HAP-1 (cell line): ENCODE data around the gene GAPVD1.
"Not testable (repeated sequence)": the region's sequence is repeated elsewhere in the genome, so short reads cannot be mapped to it uniquely, and the experiment has no call there.

ENCODE experiments used
- DNase-seq, 2 experiments: peaks; one replicate each; pipeline ENCODE4 v3.0.0-alpha.2; 2016 to 2020; ENCODE audit warnings: low spot score in 2 of 2
- H3K27me3 ChIP-seq: fragments of 250-450 bp; sonication (Bioruptor Pico); 2 replicates; pipeline ENCODE4 v1.5.1; 2020; ENCODE audit warnings: low read depth, mild to moderate bottlenecking, moderate library complexity
- H3K36me3 ChIP-seq: fragments of 250-450 bp; sonication (Bioruptor Pico); replicated peaks from 2 replicates; pipeline ENCODE4 v1.5.1; 2020; ENCODE audit warnings: mild to moderate bottlenecking
- H3K4me1 ChIP-seq: fragments of 250-450 bp; sonication (Bioruptor Pico); 2 replicates; pipeline ENCODE4 v1.5.1; 2020; ENCODE audit warnings: mild to moderate bottlenecking
- H3K4me3 ChIP-seq: fragments of 250-450 bp; sonication (Bioruptor Pico); 2 replicates; pipeline ENCODE4 v1.5.1; 2020; ENCODE audit warnings: mild to moderate bottlenecking, moderate library complexity
- H3K9me3 ChIP-seq: fragments of 250-450 bp; sonication (Bioruptor Pico); 2 replicates; pipeline ENCODE4 v1.5.1; 2020; ENCODE audit warnings: mild to moderate bottlenecking, moderate library complexity
- in situ Hi-C: fragments of 300-500 bp; cut with MboI; formaldehyde crosslinking; loops from 3 replicates; pipeline ENCODE4 v1.14.3; 2020; ENCODE audit warnings: low sequenced_read_pairs, inconsistent platforms, mixed read lengths

The GAPVD1 gene

DNA sequence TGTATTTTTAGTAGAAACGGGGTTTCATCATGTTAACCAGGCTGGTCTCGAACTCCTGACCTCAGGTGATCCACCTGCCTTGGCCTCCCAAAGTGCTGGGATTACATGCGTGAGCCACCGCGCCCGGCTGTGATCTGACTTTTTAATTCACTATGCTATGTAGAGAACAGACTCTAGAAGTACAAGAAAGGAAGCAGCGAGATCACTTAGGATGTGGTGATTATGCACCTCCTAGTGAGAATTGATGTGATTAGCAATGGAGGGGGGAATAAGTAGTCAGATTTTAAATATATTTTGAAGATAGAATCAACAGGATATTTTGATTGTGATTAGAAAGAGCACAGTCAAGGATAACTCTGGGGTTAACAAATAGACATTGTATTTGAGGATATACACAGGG lies 36.3 kb downstream of the GAPVD1 start:
- H3K4me1 ChIP-seq: no peaks in the 10 kb centered on the region
- no peak for DNase-seq
- no peak overlapping the region for H3K4me3 ChIP-seq
- H3K27me3 ChIP-seq: no peaks in the 10 kb centered on the region
- no peaks in the 10 kb centered on the region for H3K9me3 ChIP-seq
- in situ Hi-C loops: no loop called here
- peaks cover 19% of the 10 kb centered on the region for H3K36me3 ChIP-seq

DNA sequence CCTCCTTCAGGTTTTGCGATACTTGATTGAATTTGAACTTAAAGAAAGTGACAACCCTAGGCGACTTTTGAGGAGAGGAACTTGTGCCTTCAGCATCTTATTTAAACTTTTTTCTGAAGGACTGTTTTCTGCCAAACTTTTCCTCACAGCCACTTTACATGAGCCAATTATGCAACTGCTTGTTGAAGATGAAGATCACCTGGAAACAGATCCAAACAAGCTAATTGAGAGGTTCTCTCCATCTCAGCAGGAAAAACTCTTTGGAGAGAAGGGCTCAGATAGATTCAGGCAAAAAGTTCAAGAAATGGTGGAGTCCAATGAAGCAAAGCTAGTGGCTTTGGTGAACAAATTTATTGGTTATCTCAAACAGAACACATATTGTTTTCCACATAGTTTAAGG lies 40.6 kb downstream of the GAPVD1 start:
- H3K36me3 ChIP-seq: peaks cover 30% of the 10 kb centered on the region
- in situ Hi-C loops: no loop called here

DNA sequence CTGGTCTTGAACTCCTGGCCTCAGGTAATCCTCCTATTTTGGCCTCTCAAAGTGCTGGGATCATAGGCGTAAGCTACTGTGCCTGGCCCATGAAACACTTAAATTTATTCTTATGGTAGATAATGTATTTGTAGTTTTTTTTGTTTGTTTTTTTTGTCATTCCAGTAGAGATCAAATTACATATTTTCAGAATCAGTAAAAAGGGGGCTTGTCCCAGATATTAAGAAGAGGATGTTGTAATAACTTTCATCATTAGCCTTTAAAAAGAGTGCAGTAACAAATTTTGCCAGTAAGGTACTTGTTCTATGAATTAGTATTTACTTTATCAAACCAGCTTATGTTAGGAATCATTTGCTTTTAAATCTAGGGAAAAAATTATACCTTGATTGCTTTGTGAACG lies 42.6 kb downstream of the GAPVD1 start:
- Histone ChIP-seq H3K9me3 (no peaks in the 10 kb centered on the region), H3K36me3 (peaks cover 38% of the 10 kb centered on the region), H3K27me3 (no peaks in the 10 kb centered on the region), H3K4me3 (no peak overlapping the region), H3K4me1 (no peaks in the 10 kb centered on the region)
- DNase-seq: no peak
- in situ Hi-C loops: no loop called here

More for the DNA sequence above, 40.6 kb downstream of the GAPVD1 start:
- no peaks in the 10 kb centered on the region for H3K9me3 ChIP-seq
- DNase-seq: no peak
- no peaks in the 10 kb centered on the region for H3K4me1 ChIP-seq
- no peaks in the 10 kb centered on the region for H3K27me3 ChIP-seq
- H3K4me3 ChIP-seq: no peak overlapping the region

DNA sequence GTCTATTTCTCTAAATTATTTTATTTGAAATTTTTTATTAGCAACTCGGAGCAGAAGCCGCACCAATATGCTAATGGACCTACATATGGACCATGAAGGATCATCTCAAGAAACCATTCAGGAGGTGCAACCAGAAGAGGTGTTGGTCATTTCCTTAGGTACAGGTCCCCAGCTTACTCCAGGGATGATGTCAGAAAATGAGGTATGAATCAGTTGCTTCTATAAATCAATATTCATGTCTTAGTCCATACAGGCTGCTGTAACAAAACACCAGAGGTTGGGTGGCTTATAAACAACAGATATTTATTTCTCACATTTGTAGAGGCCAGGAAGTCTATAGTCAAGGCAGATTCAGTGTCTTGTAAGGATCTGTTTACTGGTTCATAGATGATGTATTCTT lies 50.8 kb downstream of the GAPVD1 start:
- no peaks in the 10 kb centered on the region for H3K4me1 ChIP-seq
- no peak overlapping the region for H3K4me3 ChIP-seq
- H3K27me3 ChIP-seq: no peaks in the 10 kb centered on the region
- in situ Hi-C loops: no loop called here
- peaks cover 3% of the 10 kb centered on the region for H3K9me3 ChIP-seq
- no peak for DNase-seq
- peaks cover 59% of the 10 kb centered on the region for H3K36me3 ChIP-seq

DNA sequence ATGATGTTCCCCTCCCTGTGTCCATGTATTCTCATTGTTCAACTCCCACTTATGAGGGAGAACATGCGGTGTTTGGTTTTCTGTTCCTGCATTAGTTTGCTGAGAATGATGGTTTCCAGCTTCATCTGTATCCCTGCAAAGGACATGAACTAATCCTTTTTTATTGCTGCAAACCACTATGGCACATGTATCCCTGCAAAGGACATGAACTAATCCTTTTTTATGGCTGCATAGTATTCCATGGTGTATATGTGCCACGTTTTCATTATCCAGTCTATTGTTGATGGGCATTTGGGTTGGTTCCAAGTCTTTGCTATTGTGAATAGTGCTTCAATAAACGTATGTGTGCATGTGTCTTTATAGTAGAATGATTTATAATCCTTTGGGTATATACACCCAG lies 54.7 kb downstream of the GAPVD1 start:
- H3K4me1 ChIP-seq, H3K27me3 ChIP-seq, H3K9me3 ChIP-seq, in situ Hi-C loops, H3K4me3 ChIP-seq, DNase-seq: not testable (repeated sequence)
- peaks cover 61% of the 10 kb centered on the region for H3K36me3 ChIP-seq

DNA sequence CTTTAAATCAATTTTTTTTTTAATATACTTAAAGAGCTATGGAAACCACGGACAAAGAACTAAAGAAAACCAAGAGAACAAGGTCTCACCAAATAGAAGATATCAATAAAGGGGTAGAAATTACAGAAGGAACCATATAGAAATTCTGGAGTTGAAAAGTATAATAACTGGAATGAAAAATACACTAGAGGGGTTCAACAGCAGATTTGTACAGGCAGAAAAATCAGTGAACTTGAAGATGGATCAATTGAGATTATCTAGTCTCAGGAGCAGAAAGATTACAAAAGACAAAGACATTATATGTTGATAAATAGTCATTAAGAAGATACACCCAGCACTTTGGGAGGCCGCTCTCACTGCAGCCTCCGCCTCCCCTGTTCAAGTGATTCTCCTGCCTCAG lies 56.1 kb downstream of the GAPVD1 start:
- Histone ChIP-seq H3K27me3 (no peaks in the 10 kb centered on the region), H3K9me3 (peaks cover 5% of the 10 kb centered on the region), H3K4me1 (no peaks in the 10 kb centered on the region), H3K36me3 (peaks cover 59% of the 10 kb centered on the region), H3K4me3 (no peak overlapping the region)
- DNase-seq: no peak
- in situ Hi-C loops: no loop called here

DNA sequence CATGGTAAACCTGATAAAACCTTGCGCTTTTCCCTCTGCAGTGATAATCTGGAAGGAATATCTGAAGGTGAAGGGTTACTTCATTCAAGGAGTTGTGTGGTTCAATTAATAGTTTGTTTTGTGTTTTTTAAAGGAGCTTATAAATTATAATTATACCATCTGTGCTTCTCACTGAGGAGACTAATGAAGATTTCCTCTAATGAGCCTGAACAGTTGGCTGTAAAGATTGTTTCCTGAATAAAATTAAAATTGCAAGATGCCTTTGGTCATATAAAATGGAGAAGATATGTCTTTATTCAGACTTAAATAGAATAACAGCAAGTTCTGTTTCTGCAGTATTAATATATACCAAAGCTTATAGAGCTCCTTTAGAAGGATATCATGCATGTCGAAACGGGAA lies 59.9 kb downstream of the GAPVD1 start:
- no peaks in the 10 kb centered on the region for H3K4me1 ChIP-seq
- peaks cover 2% of the 10 kb centered on the region; the same call in 1 of the 2 replicates for H3K9me3 ChIP-seq
- H3K4me3 ChIP-seq: no peak overlapping the region
- no peaks in the 10 kb centered on the region for H3K27me3 ChIP-seq
- peaks cover 41% of the 10 kb centered on the region for H3K36me3 ChIP-seq
- no peak for DNase-seq
- in situ Hi-C loops: no loop called here

DNA sequence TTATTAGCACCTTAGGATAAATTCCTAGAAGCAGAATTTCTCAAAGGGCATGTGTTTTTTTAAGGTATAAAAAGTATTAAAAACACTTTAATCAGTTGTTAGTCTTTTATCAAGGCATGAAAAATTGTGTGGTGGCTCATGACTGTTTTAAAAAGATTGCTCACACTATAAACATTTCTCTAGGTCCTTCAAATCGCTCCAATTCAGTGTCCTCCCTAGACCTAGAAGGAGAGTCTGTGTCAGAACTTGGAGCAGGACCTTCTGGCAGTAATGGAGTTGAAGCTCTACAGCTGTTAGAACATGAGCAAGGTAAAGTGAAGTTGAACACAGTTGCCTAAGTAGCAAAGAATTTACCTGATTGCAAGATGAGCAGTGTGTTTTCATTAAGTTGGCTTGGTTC lies 62.0 kb downstream of the GAPVD1 start:
- H3K9me3 ChIP-seq: no peaks in the 10 kb centered on the region
- no peak for DNase-seq
- no peaks in the 10 kb centered on the region for H3K4me1 ChIP-seq
- in situ Hi-C loops: no loop called here
- no peak overlapping the region for H3K4me3 ChIP-seq
- H3K27me3 ChIP-seq: no peaks in the 10 kb centered on the region
- H3K36me3 ChIP-seq: peaks cover 26% of the 10 kb centered on the region

DNA sequence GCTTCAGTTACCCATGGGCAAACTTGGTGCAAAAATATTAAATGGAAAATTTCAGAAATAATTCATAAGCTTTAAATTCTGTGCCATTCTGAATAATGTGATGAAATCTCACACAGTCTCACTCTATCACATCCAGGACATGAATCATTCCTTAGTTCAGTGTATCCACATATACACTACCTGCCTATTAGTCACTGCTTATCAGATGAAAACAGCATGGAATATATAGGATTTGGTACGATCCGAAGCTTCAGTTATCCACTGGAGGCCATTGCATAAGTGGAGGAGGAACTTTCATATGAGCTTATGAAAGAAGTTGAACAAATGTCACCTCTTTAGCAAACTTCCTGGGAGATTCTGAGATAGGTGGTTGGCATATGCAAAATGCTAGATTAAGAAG lies 64.2 kb downstream of the GAPVD1 start:
- no peaks in the 10 kb centered on the region for H3K27me3 ChIP-seq
- H3K4me3 ChIP-seq: no peak overlapping the region
- no peak for DNase-seq
- H3K9me3 ChIP-seq: no peaks in the 10 kb centered on the region
- H3K4me1 ChIP-seq: no peaks in the 10 kb centered on the region
- in situ Hi-C loops: no loop called here
- peaks cover 31% of the 10 kb centered on the region for H3K36me3 ChIP-seq

DNA sequence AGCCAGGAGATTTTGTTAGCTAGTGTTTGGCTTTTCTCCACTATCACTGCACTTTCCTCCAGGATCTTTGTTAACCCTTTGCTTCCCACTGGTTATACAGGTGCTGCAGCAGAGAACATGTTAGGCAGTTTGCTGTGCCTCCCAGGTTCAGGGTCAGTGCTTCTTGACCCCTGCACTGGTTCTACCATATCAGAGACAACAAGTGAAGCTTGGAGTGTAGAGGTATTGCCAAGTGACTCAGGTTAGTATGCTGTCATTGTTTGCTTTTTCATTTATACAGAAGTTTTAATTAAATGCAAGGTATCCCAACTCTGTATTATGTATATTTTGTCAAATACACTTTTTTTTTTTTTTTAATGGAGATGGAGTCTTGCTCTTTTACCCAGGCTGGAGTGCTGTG lies 68.4 kb downstream of the GAPVD1 start:
- Histone ChIP-seq H3K36me3 (peaks cover 44% of the 10 kb centered on the region), H3K4me3 (no peak overlapping the region), H3K27me3 (no peaks in the 10 kb centered on the region), H3K9me3 (no peaks in the 10 kb centered on the region), H3K4me1 (no peaks in the 10 kb centered on the region)
- no peak for DNase-seq
- in situ Hi-C loops: no loop called here

DNA sequence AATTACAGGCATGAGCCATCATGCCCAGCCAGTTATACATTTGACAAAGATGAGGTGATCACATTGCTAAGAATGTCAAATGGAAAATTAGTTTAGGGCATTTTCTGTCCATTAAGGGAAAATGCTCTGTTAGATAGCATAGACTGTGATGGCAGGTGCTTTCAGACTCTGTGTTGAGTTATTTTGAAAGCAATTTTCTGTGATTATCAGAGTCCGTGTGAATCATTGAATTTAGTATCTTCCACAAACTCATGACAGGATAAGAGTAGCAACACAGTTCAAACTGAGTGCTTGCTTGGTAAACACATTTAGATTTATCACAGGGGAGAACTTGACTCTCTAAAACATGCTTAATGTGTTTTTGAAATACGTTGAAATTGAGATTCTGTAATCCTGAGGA lies 69.0 kb downstream of the GAPVD1 start:
- H3K9me3 ChIP-seq: no peaks in the 10 kb centered on the region
- in situ Hi-C loops: no loop called here
- DNase-seq: no peak
- H3K4me3 ChIP-seq: no peak overlapping the region
- no peaks in the 10 kb centered on the region for H3K4me1 ChIP-seq
- H3K36me3 ChIP-seq: peaks cover 42% of the 10 kb centered on the region
- H3K27me3 ChIP-seq: no peaks in the 10 kb centered on the region

DNA sequence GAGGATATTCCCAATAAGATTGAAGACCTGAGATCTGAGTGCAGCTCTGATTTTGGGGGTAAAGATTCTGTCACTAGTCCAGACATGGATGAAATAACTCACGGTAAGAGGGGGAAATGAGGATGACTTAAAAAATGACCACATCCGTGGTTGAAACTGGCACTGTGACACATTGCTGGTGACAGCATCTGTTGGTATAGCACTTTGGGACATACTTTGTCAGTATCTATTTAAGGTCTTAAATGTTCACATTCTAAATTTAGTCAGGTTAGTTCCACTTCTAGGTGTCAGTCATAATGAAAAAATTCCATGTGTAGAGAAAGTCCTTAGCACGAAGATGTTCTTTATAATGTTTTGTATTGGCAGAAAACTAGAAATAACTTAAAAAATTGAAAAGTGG lies 70.9 kb downstream of the GAPVD1 start:
- H3K4me3 ChIP-seq: no peak overlapping the region
- H3K36me3 ChIP-seq: peaks cover 40% of the 10 kb centered on the region
- no peaks in the 10 kb centered on the region for H3K4me1 ChIP-seq
- in situ Hi-C loops: no loop called here
- H3K9me3 ChIP-seq: no peaks in the 10 kb centered on the region
- no peak for DNase-seq
- H3K27me3 ChIP-seq: no peaks in the 10 kb centered on the region

DNA sequence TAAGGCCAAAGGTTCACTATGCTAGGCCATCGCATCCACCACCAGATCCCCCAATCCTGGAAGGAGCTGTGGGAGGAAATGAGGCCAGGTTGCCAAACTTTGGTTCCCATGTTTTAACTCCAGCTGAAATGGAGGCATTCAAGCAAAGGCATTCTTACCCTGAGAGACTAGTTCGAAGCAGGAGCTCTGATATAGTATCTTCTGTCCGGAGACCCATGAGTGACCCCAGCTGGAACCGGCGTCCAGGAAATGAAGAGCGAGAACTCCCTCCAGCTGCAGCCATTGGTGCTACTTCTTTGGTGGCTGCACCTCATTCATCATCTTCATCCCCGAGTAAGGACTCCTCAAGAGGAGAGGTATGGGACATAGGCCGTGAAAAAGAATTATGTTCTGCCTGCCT lies 75.6 kb downstream of the GAPVD1 start:
- Histone ChIP-seq H3K4me3 (no peak overlapping the region), H3K36me3 (peaks cover 43% of the 10 kb centered on the region), H3K27me3 (no peaks in the 10 kb centered on the region), H3K9me3 (no peaks in the 10 kb centered on the region), H3K4me1 (no peaks in the 10 kb centered on the region)
- in situ Hi-C loops: no loop called here
- no peak for DNase-seq

DNA sequence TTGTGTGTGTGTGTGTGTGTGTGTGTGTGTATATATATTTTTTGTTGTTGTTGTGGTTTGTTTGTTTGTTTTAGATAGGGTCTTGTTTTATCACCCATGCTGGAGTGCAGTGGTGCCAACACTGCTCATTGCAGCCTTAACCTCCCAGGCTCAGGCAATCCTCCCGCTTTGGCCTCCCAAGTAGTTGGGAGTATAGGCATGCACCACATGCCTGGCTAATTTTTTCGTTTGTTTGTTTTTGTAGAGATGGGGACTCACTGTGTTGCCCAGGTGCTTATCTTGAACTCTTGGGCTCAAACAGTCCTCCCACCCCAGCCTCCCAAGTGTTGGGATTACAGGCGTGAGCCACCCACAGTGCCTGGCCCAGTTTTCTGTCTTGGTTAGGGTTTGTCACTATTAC lies 77.3 kb downstream of the GAPVD1 start:
- in situ Hi-C loops: no loop called here
- Histone ChIP-seq H3K9me3 (no peaks in the 10 kb centered on the region), H3K4me3 (no peak overlapping the region), H3K36me3 (peaks cover 38% of the 10 kb centered on the region), H3K27me3 (no peaks in the 10 kb centered on the region), H3K4me1 (peaks cover 3% of the 10 kb centered on the region; the same call in 1 of the 2 replicates)
- DNase-seq: no peak

DNA sequence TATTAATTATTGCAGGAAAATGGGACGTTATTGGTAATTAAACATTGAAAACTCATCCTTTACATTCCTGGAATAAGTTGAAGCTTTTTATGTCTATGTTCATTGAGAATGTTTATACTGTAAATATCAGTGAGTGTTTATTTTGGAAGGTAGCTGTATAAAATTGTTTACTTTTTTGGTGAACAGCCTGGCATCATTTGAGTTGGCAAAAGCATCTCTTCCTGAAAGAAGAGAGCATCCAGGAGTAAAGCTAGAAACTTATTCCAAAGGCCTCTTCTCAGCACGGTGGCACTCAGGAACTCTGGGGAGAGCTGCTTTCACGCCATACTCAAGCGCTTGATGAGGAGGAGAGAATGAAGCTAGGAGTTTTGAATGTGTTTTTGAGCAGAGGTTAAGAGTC lies 79.9 kb downstream of the GAPVD1 start:
- DNase-seq: no peak
- Histone ChIP-seq H3K4me3 (no peak overlapping the region), H3K36me3 (peaks cover 42% of the 10 kb centered on the region), H3K9me3 (no peaks in the 10 kb centered on the region), H3K4me1 (peaks cover 3% of the 10 kb centered on the region; the same call in 1 of the 2 replicates), H3K27me3 (no peaks in the 10 kb centered on the region)
- in situ Hi-C loops: no loop called here
